Measurements from ENCODE around the gene DIS3L2.
A peak's percentile ranks its signal among the peaks of the same experiment; 100 is the strongest.

DIS3L2 gene

GRCh38 chr2:231961349-231962166 lies at the start of gene DIS3L2:
Gene DIS3L2 (plus strand): TSS chr2:231961713. CDS start chr2:232014928, 53,215 bp downstream.
- TF ChIP-seq, protein P1, sequence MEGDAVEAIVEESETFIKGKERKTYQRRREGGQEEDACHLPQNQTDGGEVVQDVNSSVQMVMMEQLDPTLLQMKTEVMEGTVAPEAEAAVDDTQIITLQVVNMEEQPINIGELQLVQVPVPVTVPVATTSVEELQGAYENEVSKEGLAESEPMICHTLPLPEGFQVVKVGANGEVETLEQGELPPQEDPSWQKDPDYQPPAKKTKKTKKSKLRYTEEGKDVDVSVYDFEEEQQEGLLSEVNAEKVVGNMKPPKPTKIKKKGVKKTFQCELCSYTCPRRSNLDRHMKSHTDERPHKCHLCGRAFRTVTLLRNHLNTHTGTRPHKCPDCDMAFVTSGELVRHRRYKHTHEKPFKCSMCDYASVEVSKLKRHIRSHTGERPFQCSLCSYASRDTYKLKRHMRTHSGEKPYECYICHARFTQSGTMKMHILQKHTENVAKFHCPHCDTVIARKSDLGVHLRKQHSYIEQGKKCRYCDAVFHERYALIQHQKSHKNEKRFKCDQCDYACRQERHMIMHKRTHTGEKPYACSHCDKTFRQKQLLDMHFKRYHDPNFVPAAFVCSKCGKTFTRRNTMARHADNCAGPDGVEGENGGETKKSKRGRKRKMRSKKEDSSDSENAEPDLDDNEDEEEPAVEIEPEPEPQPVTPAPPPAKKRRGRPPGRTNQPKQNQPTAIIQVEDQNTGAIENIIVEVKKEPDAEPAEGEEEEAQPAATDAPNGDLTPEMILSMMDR (IDR thresholded peaks at IDR 0.05; ENCODE audit: borderline replicate concordance, insufficient read depth, low read depth, low read length): no peak

GRCh38 chr2:231914077-231914690 lies 47.3 kb upstream of the DIS3L2 start:
- TF ChIP-seq, protein P1 (IDR thresholded peaks at IDR 0.05; ENCODE audit: borderline replicate concordance, insufficient read depth, low read depth, low read length): no peak

More at GRCh38 chr2:231961349-231962166, at the start of gene DIS3L2:
- H3K4me3 ChIP-seq (ENCODE audit: low read depth, low read length): peak within 1 kb of the TSS; percentile 74

DNA sequence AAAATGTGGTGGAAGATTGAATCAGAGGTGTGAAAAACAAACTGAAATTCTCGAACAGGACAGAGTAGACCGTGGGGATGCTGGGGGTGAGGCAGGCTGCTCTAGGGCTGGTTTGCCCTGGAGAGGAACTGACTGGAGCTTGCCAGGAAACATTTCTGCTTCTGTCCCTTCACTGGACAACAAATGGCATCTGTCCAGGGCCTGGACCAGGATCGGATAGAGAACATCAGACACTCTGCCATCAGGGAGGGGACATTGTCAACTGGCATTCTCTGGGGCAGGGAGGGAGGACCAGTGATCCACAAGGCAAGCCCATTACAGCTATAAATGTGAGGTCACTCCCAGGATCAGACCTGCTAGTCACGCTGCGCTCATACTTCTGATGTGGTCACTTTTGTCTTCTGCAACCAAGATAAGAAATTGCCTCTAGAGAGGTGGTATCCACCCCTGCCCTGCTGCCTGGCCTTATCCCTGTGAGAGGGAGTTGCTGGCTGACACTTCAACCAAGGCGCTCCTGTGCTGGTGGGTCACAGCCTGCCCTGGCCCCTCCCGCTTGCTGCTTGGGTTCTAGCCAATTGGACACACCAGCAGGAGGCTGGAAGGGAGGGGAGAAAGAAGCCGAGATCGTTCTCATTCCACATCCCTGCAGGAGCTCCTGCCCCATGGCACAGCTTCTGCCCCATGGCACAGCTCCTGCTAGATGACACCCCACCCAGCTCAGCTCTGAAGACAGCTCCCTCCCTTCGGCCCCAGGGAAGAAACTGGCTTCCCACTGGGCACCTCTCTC lies 44.0 kb upstream of the DIS3L2 start:
- TF ChIP-seq, protein P1 (IDR thresholded peaks at IDR 0.05; ENCODE audit: borderline replicate concordance, insufficient read depth, low read depth, low read length): no peak
- no peak overlapping the region for H3K4me3 ChIP-seq (ENCODE audit: low read depth, low read length)

More at GRCh38 chr2:231914077-231914690, 47.3 kb upstream of the DIS3L2 start:
- H3K4me3 ChIP-seq (ENCODE audit: low read depth, low read length): no peak overlapping the region

DNA sequence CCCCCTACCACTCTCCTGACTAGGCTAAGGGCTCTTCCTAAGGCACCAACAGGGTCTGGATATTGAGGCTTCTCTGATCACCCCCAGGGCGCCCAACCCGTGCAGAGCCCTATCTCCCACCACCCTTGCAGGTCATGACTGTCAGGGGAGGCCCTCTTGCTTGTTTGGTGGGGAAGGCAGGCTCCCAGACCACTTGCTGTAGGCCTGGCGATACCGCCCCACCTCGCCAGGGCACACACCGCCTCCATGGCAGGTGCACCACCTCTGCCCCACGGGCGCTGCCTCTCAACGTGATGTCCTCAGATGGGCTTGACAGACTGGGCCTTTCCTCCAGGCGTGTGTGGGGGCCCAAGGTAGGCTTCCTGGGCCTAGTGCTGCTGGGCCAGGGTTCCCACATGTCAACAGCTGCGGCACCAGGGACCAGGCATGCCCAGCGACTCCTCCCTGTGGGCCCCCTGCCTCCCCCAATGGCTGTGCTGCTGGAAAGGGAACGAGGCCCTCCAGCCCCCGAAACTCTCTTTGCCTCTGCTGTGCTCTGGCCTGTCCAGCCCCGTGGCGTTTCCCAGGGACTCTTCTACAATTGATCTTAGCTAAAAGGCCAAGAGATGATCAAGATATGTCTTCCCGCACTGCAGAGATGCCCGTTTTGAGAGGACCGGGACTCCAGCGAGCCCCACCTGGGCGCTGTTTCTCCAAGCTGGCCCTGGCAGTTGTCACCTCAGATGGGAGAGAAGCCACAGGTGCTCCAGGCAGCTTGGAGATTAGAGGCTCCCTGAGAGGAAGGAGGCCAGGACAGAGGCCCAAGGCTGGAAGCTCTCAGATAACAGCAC lies 42.8 kb upstream of the DIS3L2 start:
- TF ChIP-seq, protein P1 (IDR thresholded peaks at IDR 0.05; ENCODE audit: borderline replicate concordance, insufficient read depth, low read depth, low read length): no peak

GRCh38 chr2:231919341-231920035 lies 42.0 kb upstream of the DIS3L2 start:
- TF ChIP-seq, protein P1 (IDR thresholded peaks at IDR 0.05; ENCODE audit: borderline replicate concordance, insufficient read depth, low read depth, low read length): no peak

More for the DNA sequence above, 42.8 kb upstream of the DIS3L2 start:
- H3K4me3 ChIP-seq (ENCODE audit: low read depth, low read length): no peak overlapping the region

DNA sequence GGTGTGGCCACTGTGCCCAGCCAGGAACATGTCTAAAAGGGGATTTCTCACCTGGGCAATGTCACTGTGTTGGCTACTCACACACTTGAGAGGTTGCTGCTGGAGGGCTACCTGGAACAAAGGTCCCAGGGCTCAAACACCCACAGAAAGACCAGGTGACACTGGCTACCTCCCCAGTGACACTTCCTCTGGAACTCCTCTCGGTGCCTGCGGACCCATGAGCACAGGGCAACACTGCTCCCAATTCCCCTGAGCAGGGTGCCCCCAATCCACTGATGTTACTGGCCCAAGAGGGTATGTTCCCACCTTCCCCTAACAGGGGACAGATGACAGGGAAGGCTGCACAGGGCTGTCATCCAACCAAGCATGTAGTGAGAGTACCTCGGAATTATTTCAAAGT lies 41.1 kb upstream of the DIS3L2 start:
- TF ChIP-seq, protein P1 (IDR thresholded peaks at IDR 0.05; ENCODE audit: borderline replicate concordance, insufficient read depth, low read depth, low read length): no peak
- no peak overlapping the region for H3K4me3 ChIP-seq (ENCODE audit: low read depth, low read length)

More at GRCh38 chr2:231919341-231920035, 42.0 kb upstream of the DIS3L2 start:
- no peak overlapping the region for H3K4me3 ChIP-seq (ENCODE audit: low read depth, low read length)

All from GM12875 (cell line).